B cell (primary cell): ENCODE measurements around the gene IBTK. TPM values are rescaled to one million over a fixed set of nuclear protein-coding genes. Genes with fewer than 3 reads are reported as not detected.

Experiments
- ATAC-seq: fragments of 200-7000 bp; cut with Tn5 transposase; one replicate; pipeline ENCODE4 v1.10.0; 2021; ENCODE audit warnings: low read depth, mild to moderate bottlenecking, moderate number of reproducible peaks, moderate library complexity
- CTCF ChIA-PET: fragments of 350-600 bp; sonication (Branson Sonifier 250); formaldehyde crosslinking; loops from one replicate; lab custom pipeline; 2021; ENCODE audit warnings: antibody characterized with exemption, inconsistent platforms; lab: Charles Lee
- POLR2A ChIA-PET: fragments of 350-600 bp; sonication (Branson Sonifier 250); formaldehyde crosslinking; loops from one replicate; lab custom pipeline; 2021; ENCODE audit warnings: antibody characterized with exemption; lab: Charles Lee
- DNase-seq: peaks from one replicate; pipeline ENCODE4 v3.0.0; 2013
- H2AFZ ChIP-seq: 2 replicates; pipeline ENCODE4 v1.6.1; 2012; ENCODE audit warnings: mild to moderate bottlenecking, low read depth, low read length; ENCODE audit not compliant: insufficient read depth, poor library complexity, severe bottlenecking
- H3K27ac ChIP-seq, 2 donors: 1 replicate in 1 of 2; 2 replicates in 1 of 2; pipeline ENCODE4 v1.5.1; 2012 to 2013; ENCODE audit warnings: low read length in 2 of 2, mild to moderate bottlenecking in 2 of 2, moderate library complexity in 1 of 2
- H3K27me3 ChIP-seq, 4 experiments: fragments of 200-600 bp in 1 of 4; sonication (generic) in 1 of 4; replicated peaks in 1 of 4; 1 replicate in 2 of 4; 2 replicates in 2 of 4; pipeline versions ENCODE4 v1.6.1 to v1.7.0; 2013 to 2016; ENCODE audit warnings: low read length in 3 of 4, mild to moderate bottlenecking in 2 of 4, mixed read lengths in 1 of 4, moderate library complexity in 1 of 4; ENCODE audit not compliant: insufficient read depth in 4 of 4, control insufficient read depth in 3 of 4; ENCODE audit errors: control extremely low read depth in 1 of 4
- H3K36me3 ChIP-seq, 2 experiments: replicated peaks in 1 of 2; 1 replicate in 1 of 2; 2 replicates in 1 of 2; pipeline versions ENCODE4 v1.6.1 to v1.7.1; 2013; ENCODE audit warnings: low read length in 1 of 2; ENCODE audit not compliant: insufficient read depth in 2 of 2, control insufficient read depth in 1 of 2; ENCODE audit errors: control extremely low read depth in 1 of 2, extremely low read depth in 1 of 2
- H3K4me1 ChIP-seq, 2 donors: fragments of 200-600 bp in 1 of 2; sonication (generic) in 1 of 2; 1 replicate in 1 of 2; 2 replicates in 1 of 2; pipeline versions ENCODE4 v1.5.1 to v1.6.1; 2013 to 2017; ENCODE audit warnings: low read length in 2 of 2; ENCODE audit not compliant: control insufficient read depth in 2 of 2, insufficient read depth in 2 of 2
- H3K4me2 ChIP-seq: replicated peaks from 2 replicates; pipeline ENCODE3; 2012; ENCODE audit warnings: mild to moderate bottlenecking, low read depth, low read length; ENCODE audit not compliant: poor library complexity, severe bottlenecking
- H3K4me3 ChIP-seq, 5 experiments: fragments of 200-600 bp in 1 of 5; sonication (generic) in 1 of 5; 1 replicate in 3 of 5; 2 replicates in 2 of 5; pipeline versions ENCODE4 v1.5.1 to v1.7.0; 2011 to 2016; ENCODE audit warnings: low read length in 4 of 5, mild to moderate bottlenecking in 4 of 5, low read depth in 2 of 5, control low read depth in 1 of 5, moderate library complexity in 1 of 5; ENCODE audit not compliant: insufficient read depth in 1 of 5; ENCODE audit errors: control extremely low read depth in 1 of 5, extremely low read depth in 1 of 5
- H3K79me2 ChIP-seq: fragments of 200-600 bp; sonication (generic); one replicate; pipeline ENCODE4 v1.6.0; 2016; ENCODE audit warnings: low read length; ENCODE audit not compliant: control insufficient read depth, insufficient read depth
- H3K9ac ChIP-seq: fragments of 200-600 bp; sonication (generic); 2 replicates; pipeline ENCODE4 v1.6.1; 2017; ENCODE audit warnings: mild to moderate bottlenecking, low read length, moderate library complexity
- H3K9me3 ChIP-seq, 3 donors: one replicate each; pipeline versions ENCODE4 v1.6.1 to v1.7.1; 2013; ENCODE audit warnings: low read length in 2 of 3; ENCODE audit not compliant: control insufficient read depth in 2 of 3, insufficient read depth in 1 of 3; ENCODE audit errors: control extremely low read depth in 1 of 3
- H4K20me1 ChIP-seq: 2 replicates; pipeline ENCODE4 v1.6.0; 2012; ENCODE audit warnings: mild to moderate bottlenecking, low read length; ENCODE audit not compliant: insufficient read depth, control insufficient read depth, poor library complexity, severe bottlenecking
- H3K27ac Mint-ChIP-seq: one replicate; pipeline ENCODE4 v1.8.0; 2021; ENCODE audit warnings: mixed read lengths
- H3K27me3 Mint-ChIP-seq: one replicate; pipeline ENCODE4 v1.8.0; 2021; ENCODE audit warnings: mixed read lengths
- H3K4me1 Mint-ChIP-seq: one replicate; pipeline ENCODE4 v1.8.0; 2021; ENCODE audit warnings: mixed read lengths
- H3K4me3 Mint-ChIP-seq: one replicate; pipeline ENCODE4 v1.8.0; 2021; ENCODE audit warnings: mixed read lengths
- H3K9me3 Mint-ChIP-seq: one replicate; pipeline ENCODE4 v1.8.0; 2022; ENCODE audit warnings: mixed read lengths; ENCODE audit not compliant: insufficient read depth
- EZH2 ChIP-seq: IDR thresholded peaks from 2 replicates; pipeline ENCODE4 v1.6.1; 2012; ENCODE audit warnings: borderline replicate concordance, low read depth, mild to moderate bottlenecking, moderate library complexity, low read length; ENCODE audit not compliant: insufficient read depth, poor library complexity, severe bottlenecking
- WGBS: methylation state at CpG from one replicate; pipeline ENCODE4 v1.1.5; 2013; ENCODE audit warnings: missing lambda C conversion rate; ENCODE audit not compliant: insufficient coverage; 5-methylcytosine and 5-hydroxymethylcytosine counted together
- intact Hi-C: fragments of 100-400 bp; cut with micrococcal nuclease; formaldehyde crosslinking; loops from one replicate; pipeline ENCODE4 v1.10.0; 2022
- polyA plus RNA-seq: library from polyadenylated mRNA; depleted of rRNA; stranded (reverse); fragments of >200 nt; gene quantifications from 2 replicates; pipeline ENCODE4 v1.2.3, GENCODE V29; 2012
- total RNA-seq, 2 donors: library from RNA; stranded (reverse); fragments of 120-200 nt in 1 of 2; gene quantifications; 1 replicate in 1 of 2; 2 replicates in 1 of 2; pipeline versions ENCODE4 v1.2.3 to v1.2.4, GENCODE V29; 2013 to 2022
- TF ChIP-seq, protein P1 (sequence below): fragments of 200-600 bp; IDR thresholded peaks from one replicate; pipeline ENCODE4 v1.8.0; 2022; ENCODE audit warnings: antibody characterized with exemption, mild to moderate bottlenecking

The IBTK gene
- total and polyA plus RNA-seq, 2 donors (not counting 1 experiment from before 2014, with no cell fraction given): 4.4 to 28.3 TPM

DNA sequence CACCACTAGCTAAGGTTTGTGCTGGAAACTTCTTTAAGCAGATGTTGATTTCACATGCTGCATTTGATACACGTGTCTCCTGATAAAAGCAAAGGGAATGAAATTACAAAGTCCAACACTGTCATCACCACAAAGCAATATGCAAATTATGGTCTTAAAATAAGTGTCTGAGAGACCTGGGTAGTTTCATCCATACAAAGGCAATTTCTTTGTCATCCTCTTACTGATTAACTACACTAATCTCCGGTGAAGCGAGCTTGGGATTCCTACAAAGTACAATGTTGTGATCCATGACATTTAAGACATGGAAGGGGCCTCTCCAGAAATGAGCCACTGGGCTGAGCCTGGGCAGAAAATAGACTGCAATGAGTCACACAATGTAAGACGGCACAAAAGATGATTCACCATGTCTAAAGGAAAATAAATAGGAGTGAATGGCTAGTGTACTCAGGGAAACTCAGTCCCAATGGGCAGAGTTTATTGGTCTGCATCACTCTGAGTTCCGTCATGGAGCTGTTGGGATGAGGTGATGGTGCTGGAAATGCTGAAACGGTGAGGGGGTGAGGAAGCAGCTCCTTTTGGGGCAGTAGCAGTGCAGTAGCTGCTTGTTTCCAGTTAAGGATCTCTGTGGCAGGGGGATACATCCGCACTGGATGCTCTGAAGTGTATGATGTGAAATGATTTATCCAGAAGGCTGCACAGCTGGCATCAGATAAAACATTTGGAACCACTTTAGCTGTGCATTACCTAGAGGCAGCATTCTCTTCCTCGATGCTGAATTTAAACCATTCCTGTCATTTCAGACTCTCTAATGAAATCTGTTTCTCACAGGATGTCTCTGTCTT lies 103.3 kb downstream of the IBTK start:
- DNase-seq (no peak), ATAC-seq (no peak)
- ChIA-PET POLR2A (no interaction called here), CTCF (no interaction called here)
- intact Hi-C loops: no loop called here
- no peak overlapping the region for H3K4me3 Mint-ChIP-seq
- WGBS: 78% methylated on average over 7 of the region's 8 CpGs
- H3K27ac ChIP-seq: no peak overlapping the region
- no peak overlapping the region for H2AFZ ChIP-seq
- H3K27me3 Mint-ChIP-seq: no peaks in the 10 kb centered on the region
- no peaks in the 10 kb centered on the region for H4K20me1 ChIP-seq
- H3K27me3 ChIP-seq: no peaks in the 10 kb centered on the region
- H3K9me3 Mint-ChIP-seq: no peaks in the 10 kb centered on the region
- H3K4me2 ChIP-seq: no peak overlapping the region
- H3K4me3 ChIP-seq: no peak overlapping the region
- TF ChIP-seq, protein P1, sequence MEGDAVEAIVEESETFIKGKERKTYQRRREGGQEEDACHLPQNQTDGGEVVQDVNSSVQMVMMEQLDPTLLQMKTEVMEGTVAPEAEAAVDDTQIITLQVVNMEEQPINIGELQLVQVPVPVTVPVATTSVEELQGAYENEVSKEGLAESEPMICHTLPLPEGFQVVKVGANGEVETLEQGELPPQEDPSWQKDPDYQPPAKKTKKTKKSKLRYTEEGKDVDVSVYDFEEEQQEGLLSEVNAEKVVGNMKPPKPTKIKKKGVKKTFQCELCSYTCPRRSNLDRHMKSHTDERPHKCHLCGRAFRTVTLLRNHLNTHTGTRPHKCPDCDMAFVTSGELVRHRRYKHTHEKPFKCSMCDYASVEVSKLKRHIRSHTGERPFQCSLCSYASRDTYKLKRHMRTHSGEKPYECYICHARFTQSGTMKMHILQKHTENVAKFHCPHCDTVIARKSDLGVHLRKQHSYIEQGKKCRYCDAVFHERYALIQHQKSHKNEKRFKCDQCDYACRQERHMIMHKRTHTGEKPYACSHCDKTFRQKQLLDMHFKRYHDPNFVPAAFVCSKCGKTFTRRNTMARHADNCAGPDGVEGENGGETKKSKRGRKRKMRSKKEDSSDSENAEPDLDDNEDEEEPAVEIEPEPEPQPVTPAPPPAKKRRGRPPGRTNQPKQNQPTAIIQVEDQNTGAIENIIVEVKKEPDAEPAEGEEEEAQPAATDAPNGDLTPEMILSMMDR: no peak
- no peak for TF ChIP-seq EZH2
- no peaks in the 10 kb centered on the region for H3K36me3 ChIP-seq
- no peaks in the 10 kb centered on the region for H3K4me1 Mint-ChIP-seq
- no peak overlapping the region for H3K27ac Mint-ChIP-seq
- H3K4me1 ChIP-seq: no peaks in the 10 kb centered on the region
- H3K9me3 ChIP-seq: no peaks in the 10 kb centered on the region
- no peaks in the 10 kb centered on the region for H3K79me2 ChIP-seq
- H3K9ac ChIP-seq: no peak overlapping the region

DNA sequence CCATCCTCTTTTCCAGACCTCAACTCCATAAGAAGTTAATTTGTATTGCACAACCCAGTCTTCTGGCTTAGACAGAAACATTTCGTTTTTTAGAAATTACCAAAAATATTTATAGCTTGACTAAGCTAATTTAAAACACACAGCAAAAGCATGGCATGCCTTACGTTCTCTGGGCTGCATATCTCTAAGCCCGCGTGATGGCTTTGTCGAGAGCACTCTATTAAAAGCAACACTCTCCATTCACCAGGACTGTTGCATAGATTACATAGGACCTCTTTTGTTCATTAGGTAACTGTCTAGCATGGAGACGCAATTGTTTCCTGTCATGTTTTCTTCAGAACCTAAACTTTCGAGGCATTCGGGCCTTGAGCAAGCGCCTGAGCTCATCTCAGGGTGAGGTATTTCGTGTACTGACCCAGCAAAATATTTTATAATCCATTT lies 104.5 kb downstream of the IBTK start:
- H3K4me2 ChIP-seq: no peak overlapping the region
- no peak overlapping the region for H3K9ac ChIP-seq
- no peaks in the 10 kb centered on the region for H4K20me1 ChIP-seq
- H3K79me2 ChIP-seq: no peaks in the 10 kb centered on the region
- ATAC-seq (no peak), DNase-seq (no peak)
- ChIA-PET CTCF (no interaction called here), POLR2A (no interaction called here)
- intact Hi-C loops: no loop called here
- no peak for TF ChIP-seq EZH2
- TF ChIP-seq, protein P1: no peak
- no peaks in the 10 kb centered on the region for H3K27me3 ChIP-seq
- Mint-ChIP-seq H3K4me3 (no peak overlapping the region), H3K4me1 (no peaks in the 10 kb centered on the region), H3K27ac (no peak overlapping the region), H3K27me3 (no peaks in the 10 kb centered on the region), H3K9me3 (no peaks in the 10 kb centered on the region)
- H3K4me3 ChIP-seq: no peak overlapping the region
- no peaks in the 10 kb centered on the region for H3K36me3 ChIP-seq
- no peaks in the 10 kb centered on the region for H3K4me1 ChIP-seq
- WGBS: 90% methylated on average over 2 of the region's 10 CpGs
- no peaks in the 10 kb centered on the region for H3K9me3 ChIP-seq
- H3K27ac ChIP-seq: no peak overlapping the region
- H2AFZ ChIP-seq: no peak overlapping the region
